Activated naive CD8-positive, alpha-beta T cell treated with anti-CD3 and anti-CD28 coated beads, Interleukin-2, amount 50 U/mL, for 16 hours (primary cell): ENCODE measurements around the gene TGFB1I1.
"Not testable (repeated sequence)": the region's sequence is repeated elsewhere in the genome, so short reads cannot be mapped to it uniquely, and the experiment has no call there.

Experiments used
- DNase-seq: peaks from one replicate; pipeline ENCODE4 v3.0.0-alpha.2; 2020; ENCODE audit warnings: low read depth, low spot score

The TGFB1I1 gene

GRCh38 chr16:31471241-31471874 is 594 bp upstream of the TGFB1I1 start:
- no peak for DNase-seq

GRCh38 chr16:31472709-31473203 is 804 bp downstream of the TGFB1I1 start:
- no peak for DNase-seq

- no peak for DNase-seq
Observed at GRCh38 chr16:31473264-31473984, 1.5 kb downstream of the TGFB1I1 start.

- DNase-seq, result no peak
Observed at GRCh38 chr16:31474173-31474714, 2.3 kb downstream of the TGFB1I1 start.

- no peak for DNase-seq
Observed at GRCh38 chr16:31474773-31475738, 3.1 kb downstream of the TGFB1I1 start.

- DNase-seq, result no peak
Observed at GRCh38 chr16:31475946-31476302, 4.0 kb downstream of the TGFB1I1 start.

GRCh38 chr16:31476303-31477219 is 4.6 kb downstream of the TGFB1I1 start:
- peak; percentile 79 for DNase-seq

- DNase-seq, result no peak
Observed at GRCh38 chr16:31477220-31478216, 5.6 kb downstream of the TGFB1I1 start.

GRCh38 chr16:31478956-31479355 is 7.0 kb downstream of the TGFB1I1 start:
- no peak for DNase-seq

- no peak for DNase-seq
Observed at GRCh38 chr16:31479751-31480150, 7.8 kb downstream of the TGFB1I1 start.

GRCh38 chr16:31480851-31481536 is 9.0 kb downstream of the TGFB1I1 start:
- DNase-seq, result no peak

GRCh38 chr16:31483081-31483480 is 11.1 kb downstream of the TGFB1I1 start, which contains the start of gene SLC5A2:
Gene SLC5A2, plus strand, starts transcription at chr16:31483123. Its CDS starts 14 bp downstream, at chr16:31483137.
- no peak for DNase-seq

- DNase-seq, result not testable (repeated sequence)
Observed at GRCh38 chr16:31484048-31484447, 12.1 kb downstream of the TGFB1I1 start.

GRCh38 chr16:31484491-31485171 is 12.7 kb downstream of the TGFB1I1 start:
- no peak for DNase-seq

- DNase-seq, result no peak
Observed at GRCh38 chr16:31485571-31485970, 13.6 kb downstream of the TGFB1I1 start.

GRCh38 chr16:31486045-31486444 is 14.1 kb downstream of the TGFB1I1 start:
- no peak for DNase-seq

- no peak for DNase-seq
Observed at GRCh38 chr16:31487071-31487719, 15.2 kb downstream of the TGFB1I1 start.
